ENCODE data around the gene NEDD4.

The NEDD4 gene

DNA sequence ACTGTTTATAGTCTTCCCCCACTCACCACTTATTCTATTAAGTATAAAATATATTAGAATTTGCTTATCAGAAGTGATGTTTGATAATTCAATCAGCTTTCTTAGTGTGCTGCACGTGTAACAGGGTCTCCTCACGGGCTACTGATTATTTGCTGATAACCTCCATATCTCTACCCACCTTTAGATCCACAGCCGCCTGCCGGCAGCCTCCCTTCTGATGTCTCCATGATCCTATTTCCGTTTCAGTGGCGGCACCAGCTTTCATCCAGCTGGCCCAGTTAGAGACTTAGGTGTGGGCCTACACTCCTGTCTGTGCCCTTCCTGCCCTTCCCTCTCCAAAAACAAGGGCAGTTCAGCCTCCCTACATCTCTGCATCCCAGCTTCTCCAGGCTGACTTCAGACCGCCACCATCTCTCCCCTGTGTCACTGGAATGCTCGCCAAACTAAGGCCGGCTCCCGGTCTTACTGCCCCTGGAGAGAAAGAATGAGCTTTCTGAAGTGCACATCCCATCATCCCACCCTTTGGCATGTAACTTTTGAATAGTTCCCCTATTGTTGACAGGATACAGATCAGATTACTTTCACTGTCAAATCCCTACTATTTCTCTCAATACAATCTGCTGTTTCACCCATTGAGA is 173.9 kb downstream of the NEDD4 start:
- peak overlapping the region; percentile 73 for H4K91ac ChIP-seq (ENCODE audit: low read length)
- no peak overlapping the region for H3K4ac ChIP-seq (ENCODE audit: low read depth in 1 of 2, low read length in 2 of 2)
- no peak overlapping the region for H4K8ac ChIP-seq (ENCODE audit: low read length)
- H2AK5ac ChIP-seq (ENCODE audit: low read length, severe bottlenecking) = no peak overlapping the region
- H3K27me3 ChIP-seq (ENCODE audit: control insufficient read depth in 1 of 2, insufficient read depth in 1 of 2, low read length in 2 of 2) = no peaks in the 10 kb centered on the region
- no peak overlapping the region for H3K27ac ChIP-seq (ENCODE audit: low read length, poor library complexity, severe bottlenecking)
- no peak for DNase-seq
- H3K23ac ChIP-seq (ENCODE audit: low read length in 2 of 2) = no peak overlapping the region
- peak overlapping the region in 1 of 2 experiments; percentile 60 for H3K18ac ChIP-seq (ENCODE audit: low read depth in 1 of 2, low read length in 2 of 2)
- no peaks in the 10 kb centered on the region for H3K9me3 ChIP-seq (ENCODE audit: control insufficient read depth, low read length)
- H3K4me3 ChIP-seq (ENCODE audit: insufficient read depth in 1 of 2, low read depth in 1 of 2, low read length in 2 of 2) = no peak overlapping the region
- WGBS = 91% methylated on average over 10 of the region's 10 CpGs
- no peak overlapping the region for H3K4me2 ChIP-seq (ENCODE audit: low read length, poor library complexity, severe bottlenecking)
- H3K36me3 ChIP-seq (ENCODE audit: control insufficient read depth in 1 of 2, insufficient read depth in 2 of 2, low read depth in 1 of 2, low read length in 2 of 2) = no peaks in the 10 kb centered on the region
- H2BK5ac ChIP-seq (ENCODE audit: low read depth, low read length, poor library complexity, severe bottlenecking) = no peak overlapping the region
- no peaks in the 10 kb centered on the region for H3K79me1 ChIP-seq (replicated peaks; ENCODE audit: low read length, poor library complexity, severe bottlenecking)
- no peak overlapping the region for H2BK120ac ChIP-seq (ENCODE audit: low read depth, low read length)
- no peak overlapping the region for H3K9ac ChIP-seq (ENCODE audit: low read length)
- H3K4me1 ChIP-seq (ENCODE audit: control insufficient read depth, insufficient read depth, low read depth, low read length) = no peaks in the 10 kb centered on the region
- H3K14ac ChIP-seq (ENCODE audit: low read length in 2 of 2) = no peak overlapping the region
- H2BK15ac ChIP-seq (ENCODE audit: low read depth, poor library complexity, severe bottlenecking) = no peak overlapping the region
- H2BK12ac ChIP-seq (ENCODE audit: low read length in 2 of 2) = peak overlapping the region in 1 of 2 experiments; percentile 39
- H2AFZ ChIP-seq (ENCODE audit: low read depth, low read length) = no peak overlapping the region

DNA sequence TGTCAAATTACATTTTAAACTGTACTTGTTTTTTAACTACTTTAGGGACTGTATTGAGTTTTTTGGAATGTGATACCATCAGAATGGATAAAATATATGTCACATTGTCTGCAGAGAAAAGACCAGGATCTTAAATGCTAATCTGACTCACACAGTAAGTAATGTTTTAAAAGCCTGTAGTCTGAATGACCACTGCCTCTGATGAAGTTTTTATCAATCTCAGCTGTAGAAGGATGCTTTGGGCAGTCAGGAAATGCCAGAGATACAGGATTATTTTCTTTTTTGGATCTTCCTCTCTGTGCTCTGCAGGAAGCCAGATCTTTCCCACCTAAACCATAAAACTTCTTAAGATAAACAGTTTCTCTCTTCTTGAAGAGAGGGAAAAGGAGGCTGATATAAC is 177.4 kb downstream of the NEDD4 start:
- H3K27me3 ChIP-seq (ENCODE audit: control insufficient read depth in 1 of 2, insufficient read depth in 1 of 2, low read length in 2 of 2) = no peaks in the 10 kb centered on the region
- H3K18ac ChIP-seq (ENCODE audit: low read depth in 1 of 2, low read length in 2 of 2) = no peak overlapping the region
- no peak overlapping the region for H2BK15ac ChIP-seq (ENCODE audit: low read depth, poor library complexity, severe bottlenecking)
- H3K9ac ChIP-seq (ENCODE audit: low read length) = peak overlapping the region; percentile 14
- no peak overlapping the region for H4K8ac ChIP-seq (ENCODE audit: low read length)
- H3K27ac ChIP-seq (ENCODE audit: low read length, poor library complexity, severe bottlenecking) = no peak overlapping the region
- no peak overlapping the region for H3K14ac ChIP-seq (ENCODE audit: low read length in 2 of 2)
- H3K23ac ChIP-seq (ENCODE audit: low read length in 2 of 2) = no peak overlapping the region
- H3K79me1 ChIP-seq (replicated peaks; ENCODE audit: low read length, poor library complexity, severe bottlenecking) = no peaks in the 10 kb centered on the region
- H2BK5ac ChIP-seq (ENCODE audit: low read depth, low read length, poor library complexity, severe bottlenecking) = no peak overlapping the region
- H2BK12ac ChIP-seq (ENCODE audit: low read length in 2 of 2) = no peak overlapping the region
- H3K4me2 ChIP-seq (ENCODE audit: low read length, poor library complexity, severe bottlenecking) = no peak overlapping the region
- H3K36me3 ChIP-seq (ENCODE audit: control insufficient read depth in 1 of 2, insufficient read depth in 2 of 2, low read depth in 1 of 2, low read length in 2 of 2) = no peaks in the 10 kb centered on the region
- no peaks in the 10 kb centered on the region for H3K4me1 ChIP-seq (ENCODE audit: control insufficient read depth, insufficient read depth, low read depth, low read length)
- H3K4ac ChIP-seq (ENCODE audit: low read depth in 1 of 2, low read length in 2 of 2) = no peak overlapping the region
- H2BK120ac ChIP-seq (ENCODE audit: low read depth, low read length) = no peak overlapping the region
- no peak overlapping the region for H2AFZ ChIP-seq (ENCODE audit: low read depth, low read length)
- H3K9me3 ChIP-seq (ENCODE audit: control insufficient read depth, low read length) = no peaks in the 10 kb centered on the region
- no peak overlapping the region for H3K4me3 ChIP-seq (ENCODE audit: insufficient read depth in 1 of 2, low read depth in 1 of 2, low read length in 2 of 2)
- no peak overlapping the region for H4K91ac ChIP-seq (ENCODE audit: low read length)
- H2AK5ac ChIP-seq (ENCODE audit: low read length, severe bottlenecking) = no peak overlapping the region
- DNase-seq = peak; percentile 41

DNA sequence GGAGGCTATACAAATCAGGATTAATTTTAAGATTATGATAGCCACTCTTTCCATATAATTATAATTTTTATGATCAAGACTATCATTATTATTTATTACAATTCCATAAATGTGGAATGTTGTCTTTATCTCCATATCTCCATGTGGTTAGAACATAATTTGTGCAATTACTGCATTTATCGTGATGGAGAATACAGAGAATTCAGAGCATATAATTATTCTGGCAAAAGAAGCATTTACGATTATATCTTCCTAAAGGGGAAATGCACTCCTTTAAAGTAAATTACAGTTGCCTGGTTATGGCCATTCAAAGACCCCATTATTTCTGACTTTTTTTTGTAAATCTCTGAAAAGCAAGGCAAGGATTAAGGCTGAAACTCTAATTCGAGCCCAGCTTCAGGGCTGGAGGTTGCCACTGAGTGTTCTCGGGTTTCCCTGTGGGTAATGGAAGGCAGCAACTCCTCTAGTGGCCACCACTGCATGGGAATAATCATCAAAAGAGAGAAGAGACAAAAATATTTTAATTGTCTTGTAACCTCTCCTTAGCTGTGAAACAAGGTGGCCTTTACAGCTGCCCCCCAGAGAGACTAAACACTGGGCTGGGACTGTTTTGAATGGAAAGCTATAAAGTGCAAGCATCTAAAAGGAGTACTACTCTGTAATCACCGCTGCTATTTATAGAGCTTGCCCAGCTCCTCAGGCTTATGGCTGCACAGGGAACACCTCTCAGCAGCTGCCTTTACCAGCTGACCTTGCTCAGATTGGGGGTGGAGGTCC is 190.6 kb downstream of the NEDD4 start:
- Histone ChIP-seq H2BK12ac (ENCODE audit: low read length in 2 of 2) (peak overlapping the region in 1 of 2 experiments; percentile 59), H3K18ac (ENCODE audit: low read depth in 1 of 2, low read length in 2 of 2) (no peak overlapping the region), H3K23ac (ENCODE audit: low read length in 2 of 2) (no peak overlapping the region), H2BK120ac (ENCODE audit: low read depth, low read length) (no peak overlapping the region), H3K4me3 (ENCODE audit: insufficient read depth in 1 of 2, low read depth in 1 of 2, low read length in 2 of 2) (no peak overlapping the region), H2BK5ac (ENCODE audit: low read depth, low read length, poor library complexity, severe bottlenecking) (no peak overlapping the region), H3K4me2 (ENCODE audit: low read length, poor library complexity, severe bottlenecking) (no peak overlapping the region), H4K8ac (ENCODE audit: low read length) (no peak overlapping the region), H4K91ac (ENCODE audit: low read length) (no peak overlapping the region), H3K79me1 (replicated peaks; ENCODE audit: low read length, poor library complexity, severe bottlenecking) (no peaks in the 10 kb centered on the region), H3K27me3 (ENCODE audit: control insufficient read depth in 1 of 2, insufficient read depth in 1 of 2, low read length in 2 of 2) (peaks cover 0 to 2% of the 10 kb centered on the region in 2 experiments), H3K9ac (ENCODE audit: low read length) (no peak overlapping the region), H3K14ac (ENCODE audit: low read length in 2 of 2) (no peak overlapping the region), H3K9me3 (ENCODE audit: control insufficient read depth, low read length) (no peaks in the 10 kb centered on the region), H3K4ac (ENCODE audit: low read depth in 1 of 2, low read length in 2 of 2) (no peak overlapping the region), H2AK5ac (ENCODE audit: low read length, severe bottlenecking) (no peak overlapping the region), H3K36me3 (ENCODE audit: control insufficient read depth in 1 of 2, insufficient read depth in 2 of 2, low read depth in 1 of 2, low read length in 2 of 2) (no peaks in the 10 kb centered on the region), H3K27ac (ENCODE audit: low read length, poor library complexity, severe bottlenecking) (no peak overlapping the region), H2BK15ac (ENCODE audit: low read depth, poor library complexity, severe bottlenecking) (no peak overlapping the region), H3K4me1 (ENCODE audit: control insufficient read depth, insufficient read depth, low read depth, low read length) (peaks cover 5% of the 10 kb centered on the region), H2AFZ (ENCODE audit: low read depth, low read length) (no peak overlapping the region)
- WGBS = 71% methylated on average over 3 of the region's 5 CpGs
- DNase-seq = no peak

- H3K27ac ChIP-seq (ENCODE audit: low read length, poor library complexity, severe bottlenecking) = no peak overlapping the region
- no peak overlapping the region for H2BK120ac ChIP-seq (ENCODE audit: low read depth, low read length)
- H2AK5ac ChIP-seq (ENCODE audit: low read length, severe bottlenecking) = no peak overlapping the region
- peaks cover 7% of the 10 kb centered on the region for H3K4me1 ChIP-seq (ENCODE audit: control insufficient read depth, insufficient read depth, low read depth, low read length)
- no peaks in the 10 kb centered on the region for H3K36me3 ChIP-seq (ENCODE audit: control insufficient read depth in 1 of 2, insufficient read depth in 2 of 2, low read depth in 1 of 2, low read length in 2 of 2)
- no peak overlapping the region for H3K4me3 ChIP-seq (ENCODE audit: insufficient read depth in 1 of 2, low read depth in 1 of 2, low read length in 2 of 2)
- no peak overlapping the region for H2BK5ac ChIP-seq (ENCODE audit: low read depth, low read length, poor library complexity, severe bottlenecking)
- H4K8ac ChIP-seq (ENCODE audit: low read length) = peak overlapping the region; percentile 89
- H3K9ac ChIP-seq (ENCODE audit: low read length) = peak overlapping the region; percentile 52
- WGBS = 69% methylated on average over 2 of the region's 2 CpGs
- H2BK15ac ChIP-seq (ENCODE audit: low read depth, poor library complexity, severe bottlenecking) = no peak overlapping the region
- no peak overlapping the region for H3K14ac ChIP-seq (ENCODE audit: low read length in 2 of 2)
- H2BK12ac ChIP-seq (ENCODE audit: low read length in 2 of 2) = no peak overlapping the region
- no peak overlapping the region for H3K18ac ChIP-seq (ENCODE audit: low read depth in 1 of 2, low read length in 2 of 2)
- H4K91ac ChIP-seq (ENCODE audit: low read length) = peak overlapping the region; percentile 82
- DNase-seq = no peak
- H3K4ac ChIP-seq (ENCODE audit: low read depth in 1 of 2, low read length in 2 of 2) = peak overlapping the region in 1 of 2 experiments; percentile 30
- H3K9me3 ChIP-seq (ENCODE audit: control insufficient read depth, low read length) = no peaks in the 10 kb centered on the region
- no peaks in the 10 kb centered on the region for H3K79me1 ChIP-seq (replicated peaks; ENCODE audit: low read length, poor library complexity, severe bottlenecking)
- H2AFZ ChIP-seq (ENCODE audit: low read depth, low read length) = no peak overlapping the region
- H3K4me2 ChIP-seq (ENCODE audit: low read length, poor library complexity, severe bottlenecking) = no peak overlapping the region
- no peak overlapping the region for H3K23ac ChIP-seq (ENCODE audit: low read length in 2 of 2)
- H3K27me3 ChIP-seq (ENCODE audit: control insufficient read depth in 1 of 2, insufficient read depth in 1 of 2, low read length in 2 of 2) = peaks cover 0 to 6% of the 10 kb centered on the region in 2 experiments
Measured at GRCh38 chr15:55800216-55800615, 193.2 kb downstream of the NEDD4 start.

Measured in mesenchymal stem cell (in vitro differentiated cells and primary cell).